Fibroblast of villous mesenchyme (primary cell): ENCODE data around the gene RNF130. TPM values are rescaled to one million over a fixed set of nuclear protein-coding genes. Genes with fewer than 3 reads are reported as not detected.

Source experiments
- DNase-seq: peaks from one replicate; pipeline ENCODE4 v3.0.0-alpha.2; 2010; ENCODE audit warnings: low read depth
- H3K4me3 ChIP-seq: 2 replicates; pipeline ENCODE4 v1.5.1; 2011; ENCODE audit warnings: low read depth, mild to moderate bottlenecking, low read length
- CTCF ChIP-seq: IDR thresholded peaks from 2 replicates; pipeline ENCODE4 v1.5.1; 2012; ENCODE audit warnings: low read depth, mild to moderate bottlenecking, low read length; ENCODE audit not compliant: insufficient read depth
- small RNA-seq: library from RNA; depleted of rRNA; stranded (forward); fragments of <200 nt; gene quantifications from one replicate; pipeline ENCODE3, GENCODE V24; 2012
- total RNA-seq: library from RNA; depleted of rRNA; stranded (reverse); fragments of >200 nt; gene quantifications from 2 replicates; pipeline ENCODE4 v1.2.3, GENCODE V29; 2012

The RNF130 gene
- total RNA-seq, 1 donor = 12.1 TPM

- TF ChIP-seq CTCF = peak; percentile 8
- H3K4me3 ChIP-seq = no peak overlapping the region
- no peak for DNase-seq
Observed at GRCh38 chr5:179908528-179908927, 163.0 kb downstream of the RNF130 start.

DNA sequence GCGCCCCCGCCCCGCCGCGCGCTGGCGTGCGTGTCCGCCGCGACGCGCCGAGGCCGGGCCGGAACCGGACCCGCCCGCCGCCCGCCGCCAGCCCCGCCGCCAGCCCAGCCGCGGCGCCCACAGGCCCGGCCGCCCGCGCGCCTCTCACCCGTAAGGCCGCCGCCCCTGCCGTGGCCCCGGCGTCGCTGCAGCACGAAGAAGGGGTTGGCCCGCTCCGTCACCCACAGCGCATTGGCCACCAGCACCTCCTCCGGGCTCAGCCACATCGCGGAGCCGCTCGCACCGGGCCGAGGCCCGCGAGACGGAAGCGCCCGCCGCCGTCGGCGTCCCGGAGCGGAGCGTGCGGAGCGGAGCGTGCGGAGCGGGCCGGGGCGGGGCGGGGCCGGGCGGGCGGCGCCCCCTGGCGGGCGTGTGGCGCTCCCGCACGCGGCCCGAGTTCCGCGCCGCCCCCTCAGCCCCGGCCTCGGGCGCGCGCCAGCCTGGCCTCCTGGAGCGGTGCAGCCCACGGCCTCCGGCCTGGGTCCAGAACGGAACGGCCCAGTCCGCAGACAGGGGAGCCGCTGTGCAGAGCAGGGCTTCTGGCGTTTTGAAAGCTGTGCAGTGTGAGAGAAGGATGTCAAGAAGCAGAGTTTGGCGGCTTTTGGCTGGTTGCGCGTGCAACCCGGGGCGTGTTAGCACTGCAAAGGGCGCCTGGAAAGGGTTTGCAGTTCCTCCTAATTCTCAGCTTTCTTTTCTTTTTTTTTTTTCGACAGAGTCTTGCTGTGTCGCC is 163.8 kb downstream of the RNF130 start, which contains the start of gene TBC1D9B:
Gene TBC1D9B, minus strand, starts transcription at position 342 of the 769 bp plus-strand sequence. Its CDS starts 76 bp downstream, at position 266.
- DNase-seq = peak; percentile 60
- H3K4me3 ChIP-seq = peak within 1 kb of the TSS; percentile 67
- peak; percentile 17 for TF ChIP-seq CTCF

DNA sequence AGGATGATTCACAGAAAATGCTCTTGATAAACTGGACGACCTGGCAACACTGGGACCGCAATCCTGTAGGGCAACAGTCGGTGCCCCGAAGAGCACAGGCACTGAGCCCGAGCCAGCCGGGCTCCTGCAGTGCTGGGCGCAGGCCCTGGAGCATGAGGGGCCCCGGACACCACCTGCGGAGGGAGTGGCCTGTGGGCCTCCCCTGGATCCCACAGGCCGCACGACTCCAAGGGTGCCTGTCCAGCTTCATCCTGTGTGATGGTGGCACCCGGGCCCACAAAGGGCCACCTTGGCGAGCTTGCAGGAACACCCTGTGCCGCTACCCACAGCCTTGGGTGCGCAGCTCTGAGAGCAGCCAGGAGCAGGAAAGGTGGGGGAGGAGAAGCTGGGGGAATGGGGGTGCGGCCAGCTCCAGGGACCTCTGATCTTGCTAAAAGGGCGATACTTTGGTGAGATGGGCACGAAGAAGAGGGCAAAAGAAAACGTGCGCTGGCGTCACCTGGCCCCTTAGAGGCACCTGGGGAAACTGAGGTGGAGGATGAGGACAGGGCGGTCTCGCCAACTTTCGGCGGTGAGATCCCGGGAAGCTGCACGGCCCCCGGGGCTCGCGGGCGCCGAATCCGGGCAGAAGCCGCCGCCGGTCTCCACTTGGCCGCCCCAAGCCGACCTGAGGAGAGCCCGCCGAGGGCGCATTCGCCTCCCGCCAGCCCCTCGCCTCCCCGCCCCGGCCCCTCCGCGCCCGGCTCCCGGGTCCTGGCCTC is 164.6 kb downstream of the RNF130 start:
- no peak for TF ChIP-seq CTCF
- H3K4me3 ChIP-seq = peak overlapping the region; percentile 67
- DNase-seq = peak; percentile 31

DNA sequence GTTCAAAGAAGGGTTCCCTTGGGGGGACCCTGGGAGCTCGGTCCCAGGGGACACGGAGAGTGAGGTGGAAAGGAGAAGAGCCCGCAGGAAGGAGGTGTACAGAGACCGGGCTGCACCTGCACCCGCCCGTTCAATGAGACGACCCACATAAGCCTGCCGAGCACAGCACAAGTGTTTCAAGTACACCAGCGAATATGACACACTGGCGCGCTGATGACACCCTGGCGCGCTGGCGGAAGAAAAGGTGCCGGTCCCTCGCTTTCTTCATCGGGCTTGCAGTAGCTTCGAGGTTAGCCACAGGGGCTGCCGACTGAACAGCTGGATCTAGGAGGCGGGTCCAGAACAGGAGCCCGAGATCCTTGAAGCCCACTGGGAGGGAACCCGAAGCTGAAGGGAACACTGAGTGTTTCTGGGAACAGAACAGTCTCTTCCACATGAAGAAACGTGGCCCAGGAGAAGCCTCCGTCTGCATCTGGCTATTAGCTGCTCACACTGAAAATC is 165.2 kb downstream of the RNF130 start:
- DNase-seq = no peak

DNA sequence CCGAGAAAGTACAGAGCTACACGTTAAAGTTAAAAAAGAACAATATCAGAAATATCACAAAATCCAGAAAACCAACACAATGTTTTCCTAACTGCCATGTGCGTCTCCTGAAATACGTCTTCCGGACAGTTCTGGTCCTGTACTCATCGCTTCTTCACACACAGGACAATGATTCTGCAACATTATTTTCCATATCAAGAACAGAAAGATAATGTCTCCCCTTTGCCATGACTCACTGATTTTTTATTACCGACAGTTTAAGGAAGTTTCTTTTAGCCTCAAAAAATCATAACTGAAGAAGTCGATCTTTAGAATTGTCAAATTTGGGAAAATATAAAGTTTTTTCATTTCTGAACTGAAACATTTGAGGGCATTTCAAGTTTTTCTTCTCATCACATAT is 166.4 kb downstream of the RNF130 start:
- H3K4me3 ChIP-seq = no peak overlapping the region
- DNase-seq = no peak
- TF ChIP-seq CTCF = no peak

More for the DNA sequence above, 165.2 kb downstream of the RNF130 start:
- TF ChIP-seq CTCF = no peak
- H3K4me3 ChIP-seq = peak overlapping the region; percentile 67

Small RNA genes within 50 kb of the gene (small RNA-seq; reads per million reads assigned to genes)
- gene MIR340 = 75.5 reads per million, percentile 96 among the genes with 10 or more reads in this experiment

Other genes with a start within 250 kb of the RNF130 start
- 9.0 and 13.0 TPM in 2 replicates for gene MRNIP, start 212.9 kb downstream of the RNF130 start, total RNA-seq
- gene TBC1D9B, start 163.9 kb downstream of the RNF130 start, total RNA-seq = 70.0 and 93.1 TPM in 2 replicates
- gene RASGEF1C, start 137.5 kb upstream of the RNF130 start, total RNA-seq = not detected in 2 replicates
- gene MAPK9, start 220.3 kb upstream of the RNF130 start, total RNA-seq = 26.1 and 33.2 TPM in 2 replicates